ENCODE measurements around the gene NDRG4. TPM values are rescaled to one million over a fixed set of nuclear protein-coding genes. Genes with fewer than 3 reads are reported as not detected.

The NDRG4 gene
- total and polyA plus RNA-seq, 2 experiments from 2014 or later: 3.4 to 7.1 TPM

DNA sequence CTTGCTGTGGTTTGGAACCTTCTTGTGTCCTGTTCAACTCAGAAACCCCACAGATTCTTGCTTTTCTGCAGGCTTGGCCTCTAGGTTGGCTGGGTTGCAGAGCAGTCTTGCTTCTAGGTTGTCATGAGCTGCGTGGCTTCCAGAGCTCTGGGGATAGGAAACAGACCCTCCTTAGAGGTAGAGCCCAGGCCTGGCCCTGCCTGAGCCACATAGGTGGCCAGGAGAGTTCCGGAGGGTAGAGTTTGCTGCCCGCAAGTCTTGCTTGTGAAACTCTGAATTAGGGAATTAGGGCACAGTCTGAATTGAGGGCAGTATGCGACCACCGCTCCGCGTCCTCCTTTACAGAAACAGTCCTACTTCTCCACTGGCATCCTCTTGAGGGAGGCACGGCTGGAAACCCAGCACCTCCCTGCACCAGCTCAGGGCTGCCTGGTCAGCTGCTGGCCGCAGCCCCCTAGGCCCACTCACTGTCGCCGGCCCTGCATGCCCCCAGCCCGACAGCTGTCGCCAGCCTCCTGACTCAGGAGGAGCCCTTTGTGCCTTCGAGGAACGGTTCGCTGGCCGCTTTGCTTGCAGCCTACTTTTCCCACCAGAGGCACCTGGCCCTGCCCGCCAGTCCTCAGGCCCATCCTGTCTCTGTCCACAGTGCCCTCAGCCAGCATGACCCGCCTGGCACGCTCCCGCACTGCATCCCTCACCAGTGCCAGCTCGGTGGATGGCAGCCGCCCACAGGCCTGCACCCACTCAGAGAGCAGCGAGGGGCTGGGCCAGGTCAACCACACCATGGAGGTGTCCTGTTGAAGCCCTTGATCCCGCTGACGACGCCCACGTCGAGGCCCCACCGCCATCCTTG is 11.1 kb downstream of the NDRG4 start:
- 75 to 78% methylated on average over 30 of the region's 30 CpGs for WGBS, 2 experiments (ENCODE audit: low coverage in 1 of 2, low lambda C conversion rate in 2 of 2, missing lambda C conversion rate in 2 of 2)
- H3F3A ChIP-seq (ENCODE audit: insufficient read depth): no peaks in the 10 kb centered on the region; the same call in 1 of the 2 replicates
- H3K4me1 ChIP-seq (ENCODE audit: insufficient read depth): peaks cover 4% of the 10 kb centered on the region; the same call in 1 of the 2 replicates
- H3K27me3 ChIP-seq (replicated peaks; ENCODE audit: insufficient read depth): no peaks in the 10 kb centered on the region
- H3K4me2 ChIP-seq (ENCODE audit: unreplicated experiment): no peak overlapping the region
- no peaks in the 10 kb centered on the region for H3K9me2 ChIP-seq (ENCODE audit: insufficient read depth)
- no peaks in the 10 kb centered on the region for H3K9me3 ChIP-seq (ENCODE audit: low read depth)
- in situ Hi-C loops (cut with MboI): no loop called here
- H3K9ac ChIP-seq: no peak overlapping the region
- DNase-seq: no peak
- no peaks in the 10 kb centered on the region for H3K36me3 ChIP-seq (ENCODE audit: low read depth)
- H2AFZ ChIP-seq: no peak overlapping the region
- no peak overlapping the region for H3K27ac ChIP-seq
- H3K4me3 ChIP-seq: no peak overlapping the region
- TF ChIP-seq EZH2phosphoT487 (IDR thresholded peaks at IDR 0.05; ENCODE audit: insufficient read depth, low read depth) (no peak), EZH2 (IDR thresholded peaks at IDR 0.05; ENCODE audit: insufficient read depth, poor library complexity, severe bottlenecking) (no peak)
- no peaks in the 10 kb centered on the region for H4K20me1 ChIP-seq (ENCODE audit: insufficient read depth)
- no peaks in the 10 kb centered on the region for H3K79me2 ChIP-seq (ENCODE audit: insufficient read depth)

- TF ChIP-seq EZH2phosphoT487 (IDR thresholded peaks at IDR 0.05; ENCODE audit: insufficient read depth, low read depth): no peak
- no peak for TF ChIP-seq EZH2 (IDR thresholded peaks at IDR 0.05; ENCODE audit: insufficient read depth, poor library complexity, severe bottlenecking)
- H2AFZ ChIP-seq: no peak overlapping the region
- WGBS, 2 experiments (ENCODE audit: low coverage in 1 of 2, low lambda C conversion rate in 2 of 2, missing lambda C conversion rate in 2 of 2): 38 to 48% methylated on average over 15 to 17 of the region's 17 CpGs
- H3K4me2 ChIP-seq (ENCODE audit: unreplicated experiment): no peak overlapping the region
- H3K9me3 ChIP-seq (ENCODE audit: low read depth): no peaks in the 10 kb centered on the region
- DNase-seq: peak; percentile 72
- no peaks in the 10 kb centered on the region for H4K20me1 ChIP-seq (ENCODE audit: insufficient read depth)
- H3K4me1 ChIP-seq (ENCODE audit: insufficient read depth): peaks cover 4% of the 10 kb centered on the region; the same call in 1 of the 2 replicates
- H3K27ac ChIP-seq: no peak overlapping the region
- no peak overlapping the region for H3K9ac ChIP-seq
- H3F3A ChIP-seq (ENCODE audit: insufficient read depth): no peaks in the 10 kb centered on the region; the same call in none of the 2 replicates
- no peaks in the 10 kb centered on the region for H3K27me3 ChIP-seq (replicated peaks; ENCODE audit: insufficient read depth)
- H3K36me3 ChIP-seq (ENCODE audit: low read depth): no peaks in the 10 kb centered on the region; the same call in 1 of the 2 replicates
- no peak overlapping the region for H3K4me3 ChIP-seq
- H3K9me2 ChIP-seq (ENCODE audit: insufficient read depth): no peaks in the 10 kb centered on the region
- H3K79me2 ChIP-seq (ENCODE audit: insufficient read depth): peaks cover 6% of the 10 kb centered on the region; the same call in 1 of the 2 replicates
- in situ Hi-C loops (cut with MboI): no loop called here
These were observed 12.2 kb downstream of the NDRG4 start for GRCh38 chr16:58511933-58512815.

GRCh38 chr16:58513874-58514273 is 13.9 kb downstream of the NDRG4 start:
- Histone ChIP-seq H3K79me2 (ENCODE audit: insufficient read depth) (peaks cover 6% of the 10 kb centered on the region; the same call in 1 of the 2 replicates), H3K9me3 (ENCODE audit: low read depth) (no peaks in the 10 kb centered on the region), H3K36me3 (ENCODE audit: low read depth) (no peaks in the 10 kb centered on the region; the same call in 1 of the 2 replicates), H3K4me1 (ENCODE audit: insufficient read depth) (peaks cover 4% of the 10 kb centered on the region; the same call in 1 of the 2 replicates), H4K20me1 (ENCODE audit: insufficient read depth) (no peaks in the 10 kb centered on the region), H3K9me2 (ENCODE audit: insufficient read depth) (no peaks in the 10 kb centered on the region), H2AFZ (no peak overlapping the region), H3K4me2 (ENCODE audit: unreplicated experiment) (no peak overlapping the region), H3K4me3 (no peak overlapping the region), H3K27me3 (replicated peaks; ENCODE audit: insufficient read depth) (no peaks in the 10 kb centered on the region), H3K9ac (no peak overlapping the region), H3F3A (ENCODE audit: insufficient read depth) (peaks cover 13% of the 10 kb centered on the region), H3K27ac (no peak overlapping the region)
- TF ChIP-seq EZH2phosphoT487 (IDR thresholded peaks at IDR 0.05; ENCODE audit: insufficient read depth, low read depth): no peak
- no peak for TF ChIP-seq EZH2 (IDR thresholded peaks at IDR 0.05; ENCODE audit: insufficient read depth, poor library complexity, severe bottlenecking)
- in situ Hi-C loops (cut with MboI): no loop called here
- WGBS, 2 experiments (ENCODE audit: low coverage in 1 of 2, low lambda C conversion rate in 2 of 2, missing lambda C conversion rate in 2 of 2): 83 to 84% methylated on average over 3 of the region's 3 CpGs
- no peak for DNase-seq

Data from GM23248 (cell line).